SK-N-SH (cell line): ENCODE results near the gene PLCL2. TPM values are rescaled to one million over a fixed set of nuclear protein-coding genes. Genes with fewer than 3 reads are reported as not detected.

Source experiments
- CTCF ChIA-PET: fragments of 300-600, 350-600 bp; formaldehyde crosslinking; extraction: SDS; loops from one replicate; lab custom pipeline; 2021; lab: Yijun Ruan, JAX
- POLR2A ChIA-PET: fragments of 350-600 bp; sonication (Branson Sonifier 250); formaldehyde crosslinking; extraction: SDS; loops from one replicate; lab custom pipeline; 2020; ENCODE audit warnings: antibody characterized with exemption, inconsistent platforms; lab: Yijun Ruan, JAX
- DNase-seq: peaks from one replicate; pipeline ENCODE4 v3.0.0; 2012
- H2AFZ ChIP-seq: fragments of 200-600 bp; sonication (generic); 2 replicates; pipeline ENCODE4 v1.8.1; 2016; ENCODE audit warnings: antibody characterized with exemption, mild to moderate bottlenecking, low read depth
- H3F3A ChIP-seq: fragments of 200-600 bp; sonication (generic); replicated peaks from 2 replicates; pipeline ENCODE3; 2016; ENCODE audit warnings: antibody characterized with exemption, mild to moderate bottlenecking; ENCODE audit not compliant: insufficient read depth
- H3K27ac ChIP-seq, 2 experiments: fragments of 200-500 bp in 1 of 2; fragments of 200-600 bp in 1 of 2; sonication (Bioruptor generic) in 1 of 2; sonication (generic), shearing (Covaris generic) in 1 of 2; 2 replicates each; pipeline versions ENCODE4 v1.5.1 to v1.6.1; 2014 to 2016; ENCODE audit warnings: low read depth in 2 of 2, inconsistent platforms in 1 of 2, low read length in 1 of 2, mild to moderate bottlenecking in 1 of 2, mixed read lengths in 1 of 2
- H3K27me3 ChIP-seq: fragments of 200-600 bp; sonication (generic), shearing (Covaris generic); 2 replicates; pipeline ENCODE4 v1.6.1; 2016; ENCODE audit warnings: mixed run types; ENCODE audit not compliant: insufficient read depth
- H3K36me3 ChIP-seq, 2 experiments: fragments of 200-500 bp in 1 of 2; fragments of 200-600 bp in 1 of 2; sonication (Bioruptor generic) in 1 of 2; sonication (generic) in 1 of 2; replicated peaks in 1 of 2; 2 replicates each; pipeline versions ENCODE3 to v1.5.1; 2014 to 2016; ENCODE audit warnings: low read length in 1 of 2, mild to moderate bottlenecking in 1 of 2; ENCODE audit not compliant: insufficient read depth in 2 of 2, control insufficient read depth in 1 of 2
- H3K4me1 ChIP-seq, 2 experiments: fragments of 200-500 bp in 1 of 2; fragments of 200-600 bp in 1 of 2; sonication (Bioruptor generic) in 1 of 2; sonication (generic), shearing (Covaris generic) in 1 of 2; 2 replicates each; pipeline versions ENCODE4 v1.5.1 to v1.6.1; 2014 to 2016; ENCODE audit warnings: low read depth in 1 of 2, low read length in 1 of 2, mixed run types in 1 of 2; ENCODE audit not compliant: insufficient read depth in 2 of 2, control insufficient read depth in 1 of 2
- H3K4me2 ChIP-seq: fragments of 200-600 bp; sonication (generic), shearing (Covaris generic); 2 replicates; pipeline ENCODE4 v1.6.1; 2017; ENCODE audit warnings: mixed run types
- H3K4me3 ChIP-seq, 2 experiments: fragments of 200-500 bp in 1 of 2; fragments of 200-600 bp in 1 of 2; sonication (Bioruptor generic) in 1 of 2; sonication (generic), shearing (Covaris generic) in 1 of 2; 2 replicates each; pipeline versions ENCODE4 v1.5.1 to v1.8.1; 2014 to 2016; ENCODE audit warnings: low read depth in 2 of 2, inconsistent platforms in 1 of 2, low read length in 1 of 2, mild to moderate bottlenecking in 1 of 2, mixed read lengths in 1 of 2, moderate library complexity in 1 of 2
- H3K79me2 ChIP-seq: fragments of 200-600 bp; sonication (generic); 2 replicates; pipeline ENCODE4 v1.8.1; 2017; ENCODE audit warnings: mild to moderate bottlenecking; ENCODE audit not compliant: insufficient read depth
- H3K9ac ChIP-seq: fragments of 200-600 bp; sonication (generic); 2 replicates; pipeline ENCODE4 v1.6.1; 2017; ENCODE audit warnings: mixed run types
- H3K9me2 ChIP-seq: fragments of 200-600 bp; sonication (generic); 2 replicates; pipeline ENCODE4 v1.6.1; 2017; ENCODE audit warnings: mixed run types
- H3K9me3 ChIP-seq: fragments of 200-600 bp; sonication (generic); 2 replicates; pipeline ENCODE4 v1.6.1; 2017; ENCODE audit warnings: mixed run types, mild to moderate bottlenecking, moderate library complexity
- H4K20me1 ChIP-seq: fragments of 200-600 bp; sonication (generic); 2 replicates; pipeline ENCODE4 v1.6.1; 2017; ENCODE audit warnings: mild to moderate bottlenecking, mixed run types; ENCODE audit not compliant: insufficient read depth
- FOSL2 ChIP-seq: IDR thresholded peaks from 2 replicates; pipeline ENCODE4 v1.4.0; 2012; ENCODE audit warnings: low read depth, mild to moderate bottlenecking, moderate library complexity, borderline replicate concordance
- FOXJ3 ChIP-seq: sonication (generic); formaldehyde crosslinking; IDR thresholded peaks from 2 replicates; pipeline ENCODE4 v1.5.1; 2020; ENCODE audit warnings: mild to moderate bottlenecking, missing genetic modification reagents
- MEF2A ChIP-seq: IDR thresholded peaks from 2 replicates; pipeline ENCODE4 v1.4.0; 2012; ENCODE audit warnings: low read depth, borderline replicate concordance
- MXI1 ChIP-seq: IDR thresholded peaks from 2 replicates; pipeline ENCODE4 v1.6.1; 2012; ENCODE audit warnings: mild to moderate bottlenecking, low read depth, low read length, improper control_type of control experiment
- PBX3 ChIP-seq: IDR thresholded peaks from 2 replicates; pipeline ENCODE4; 2012
- POLR2AphosphoS5 ChIP-seq: IDR thresholded peaks from 2 replicates; pipeline ENCODE4 v1.6.1; 2012; ENCODE audit warnings: low read depth, low read length
- RCOR1 ChIP-seq: fragments of 150-350 bp; IDR thresholded peaks from 2 replicates; pipeline ENCODE4 v1.6.1; 2017; ENCODE audit warnings: antibody characterized with exemption, low read length
- SIN3A ChIP-seq: IDR thresholded peaks from 2 replicates; pipeline ENCODE4 v1.6.1; 2012; ENCODE audit warnings: low read depth, mild to moderate bottlenecking, low read length, moderate library complexity, borderline replicate concordance
- TCF12 ChIP-seq: IDR thresholded peaks from 2 replicates; pipeline ENCODE4 v1.4.0; 2012
- TEAD4 ChIP-seq: IDR thresholded peaks from 2 replicates; pipeline ENCODE4 v1.4.0; 2012; ENCODE audit warnings: mild to moderate bottlenecking, borderline replicate concordance; ENCODE audit not compliant: insufficient read depth
- YY1 ChIP-seq: IDR thresholded peaks from 2 replicates; pipeline ENCODE4 v1.4.0; 2012; ENCODE audit warnings: low read depth, mild to moderate bottlenecking
- ZBTB33 ChIP-seq: IDR thresholded peaks from 2 replicates; pipeline ENCODE4 v1.4.0; 2012; ENCODE audit warnings: low read depth, borderline replicate concordance
- WGBS: methylation state at CpG from one replicate; pipeline ENCODE4 v1.1.6; 2017; ENCODE audit warnings: low lambda C conversion rate; 5-methylcytosine and 5-hydroxymethylcytosine counted together
- polyA plus RNA-seq, 3 experiments: library from polyadenylated mRNA; depleted of rRNA; stranded (reverse); fragments of >200 nt; gene quantifications; 2 replicates each; pipeline ENCODE4 v1.2.3, GENCODE V29; 2012
- TF ChIP-seq, protein P1 (sequence below): fragments of 150-350 bp; IDR thresholded peaks from 2 replicates; pipeline ENCODE4 v1.6.1; 2017; ENCODE audit warnings: antibody characterized with exemption, low read length, low read depth, borderline replicate concordance

PLCL2 gene
- polyA plus RNA-seq, 1 of the 3 experiments (the other 2 are of a cell fraction) = 0.85 TPM

DNA sequence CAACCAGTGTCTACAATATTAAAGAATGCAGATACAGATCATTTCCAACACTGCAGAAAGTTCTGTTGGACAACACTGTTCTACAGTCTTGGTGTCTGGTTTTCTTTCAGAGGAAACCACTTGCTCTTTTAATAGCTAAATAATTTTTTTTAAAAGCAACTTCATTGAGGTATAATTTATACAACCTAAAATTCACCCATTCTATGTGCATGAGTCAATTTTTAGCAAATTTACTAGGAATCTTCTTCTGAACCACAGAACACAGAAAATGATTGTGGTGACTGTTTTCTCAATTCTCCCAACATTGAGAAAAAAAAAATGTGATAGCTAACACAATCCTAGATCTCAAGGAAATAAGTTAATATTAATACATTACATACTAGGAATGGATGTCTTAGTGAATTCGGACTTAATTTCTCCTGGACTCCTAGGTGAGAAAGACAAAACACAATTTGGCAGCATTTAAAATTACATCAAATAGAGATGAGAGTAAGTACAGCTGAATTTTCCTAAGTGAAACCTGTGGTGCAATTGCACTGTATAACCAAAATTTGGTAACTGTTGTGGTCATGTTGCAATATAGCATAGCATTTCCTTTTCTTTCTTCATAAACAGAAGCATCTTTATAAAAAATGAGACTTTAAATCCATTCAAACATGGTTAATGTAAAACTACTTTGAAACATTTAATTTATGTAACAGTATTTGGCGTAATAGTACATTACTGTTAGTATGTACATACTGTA, 15.3 kb upstream of the PLCL2 start:
- Histone ChIP-seq H4K20me1 (no peaks in the 10 kb centered on the region), H3K4me2 (no peak overlapping the region)
- WGBS = 37% methylated on average over 2 of the region's 2 CpGs

More for the DNA sequence above, 15.3 kb upstream of the PLCL2 start:
- Histone ChIP-seq H3K4me3 (no peak overlapping the region), H3K4me1 (no peaks in the 10 kb centered on the region), H3K27ac (no peak overlapping the region), H2AFZ (no peak overlapping the region), H3K79me2 (no peaks in the 10 kb centered on the region), H3F3A (peaks cover 19% of the 10 kb centered on the region), H3K36me3 (no peaks in the 10 kb centered on the region), H3K27me3 (no peaks in the 10 kb centered on the region), H3K9ac (no peak overlapping the region), H3K9me3 (no peaks in the 10 kb centered on the region), H3K9me2 (no peaks in the 10 kb centered on the region)
- no peak for TF ChIP-seq TEAD4
- no peak for TF ChIP-seq FOXJ3
- TF ChIP-seq RCOR1 = no peak
- no peak for TF ChIP-seq YY1
- no peak for TF ChIP-seq SIN3A
- TF ChIP-seq MXI1 = no peak
- TF ChIP-seq FOSL2 = no peak
- TF ChIP-seq TCF12 = no peak
- TF ChIP-seq MEF2A = no peak
- no peak for TF ChIP-seq PBX3
- no peak for TF ChIP-seq POLR2AphosphoS5
- no peak for TF ChIP-seq ZBTB33
- TF ChIP-seq, protein P1, sequence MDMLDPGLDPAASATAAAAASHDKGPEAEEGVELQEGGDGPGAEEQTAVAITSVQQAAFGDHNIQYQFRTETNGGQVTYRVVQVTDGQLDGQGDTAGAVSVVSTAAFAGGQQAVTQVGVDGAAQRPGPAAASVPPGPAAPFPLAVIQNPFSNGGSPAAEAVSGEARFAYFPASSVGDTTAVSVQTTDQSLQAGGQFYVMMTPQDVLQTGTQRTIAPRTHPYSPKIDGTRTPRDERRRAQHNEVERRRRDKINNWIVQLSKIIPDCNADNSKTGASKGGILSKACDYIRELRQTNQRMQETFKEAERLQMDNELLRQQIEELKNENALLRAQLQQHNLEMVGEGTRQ = no peak
- POLR2A ChIA-PET = no interaction called here
- CTCF ChIA-PET = interaction anchor here (1.3 kb wide), 1 partner anchor 15 kb away, joined by 8 read pairs; no protein-coding TSS in a partner anchor
- DNase-seq = no peak
